Thyroid gland (tissue), 4 donors: ENCODE data around the gene CDYL. TPM values are rescaled to one million over a fixed set of nuclear protein-coding genes. Genes with fewer than 3 reads are reported as not detected.

Experiments used
- DNase-seq, 2 donors: peaks; one replicate each; pipeline ENCODE4 v3.0.0-alpha.2; 2019
- H3K27ac ChIP-seq, 3 donors: fragments of 200-600 bp; sonication (generic); 1 replicate in 2 of 3; 2 replicates in 1 of 3; pipeline ENCODE4 v1.5.1; 2016 to 2019; ENCODE audit warnings: mild to moderate bottlenecking in 1 of 3, moderate library complexity in 1 of 3
- H3K27me3 ChIP-seq: fragments of 200-600 bp; sonication (generic); one replicate; pipeline ENCODE4 v1.5.1; 2019
- H3K36me3 ChIP-seq, 2 donors: fragments of 200-600 bp; sonication (generic); one replicate each; pipeline ENCODE4 v1.5.1; 2016 to 2019
- H3K4me1 ChIP-seq, 2 donors: fragments of 200-600 bp; sonication (generic); one replicate each; pipeline ENCODE4 v1.5.1; 2017 to 2019
- H3K4me3 ChIP-seq, 3 donors: fragments of 200-600 bp; sonication (generic); replicated peaks in 1 of 3; 1 replicate in 2 of 3; 2 replicates in 1 of 3; pipeline ENCODE4 v1.5.1; 2016; ENCODE audit warnings: mild to moderate bottlenecking in 1 of 3
- H3K9me3 ChIP-seq: fragments of 200-600 bp; sonication (generic); one replicate; pipeline ENCODE4 v1.5.1; 2017
- POLR2A ChIP-seq, 2 donors: fragments of 450-650 bp; IDR thresholded peaks; one replicate each; pipeline ENCODE4 v1.6.1; 2017; ENCODE audit warnings: antibody characterized with exemption in 2 of 2, mild to moderate bottlenecking in 2 of 2, moderate library complexity in 1 of 2
- WGBS, 2 donors: methylation state at CpG; one replicate each; pipeline ENCODE4 v1.1.5; 2017; 5-methylcytosine and 5-hydroxymethylcytosine counted together
- intact Hi-C: fragments of 100-400 bp; cut with DNase I; formaldehyde crosslinking; loops from one replicate; pipeline ENCODE4 v1.15.1; 2023
- total RNA-seq, 4 donors: library from RNA; depleted of rRNA; stranded (reverse); fragments of >200 nt; gene quantifications; one replicate each; pipeline ENCODE4 v1.2.3, GENCODE V29; 2016
- TF ChIP-seq, protein P1 (sequence below), 6 experiments: fragments of 200-600 bp in 3 of 6; fragments of 450-650 bp in 3 of 6; sonication (generic) in 3 of 6; IDR thresholded peaks; one replicate each; pipeline ENCODE4 v1.5.1; 2016 to 2019; ENCODE audit warnings: antibody characterized with exemption in 6 of 6, mild to moderate bottlenecking in 2 of 6, inconsistent platforms in 1 of 6, moderate library complexity in 1 of 6

CDYL gene
- total RNA-seq, 4 donors from 2014 or later = 22.6 to 61.4 (median 43.7) TPM

- H3K9me3 ChIP-seq = no peaks in the 10 kb centered on the region
- intact Hi-C loops = no loop called here
- DNase-seq = no peak
- no peak overlapping the region for H3K27ac ChIP-seq
- peaks cover 0 to 4% of the 10 kb centered on the region in 2 donors for H3K4me1 ChIP-seq
- no peaks in the 10 kb centered on the region for H3K27me3 ChIP-seq
- no peak for TF ChIP-seq POLR2A (IDR thresholded peaks at IDR 0.05)
- H3K36me3 ChIP-seq = peaks cover 15 to 19% of the 10 kb centered on the region in 2 donors
- 96 to 98% methylated on average over 12 of the region's 12 CpGs for WGBS, 2 donors
- no peak overlapping the region for H3K4me3 ChIP-seq
Measured at GRCh38 chr6:4953440-4953839, 177.2 kb downstream of the CDYL start.

GRCh38 chr6:4956625-4957024, 180.4 kb downstream of the CDYL start:
- no peaks in the 10 kb centered on the region for H3K27me3 ChIP-seq
- WGBS, 2 donors = 85 to 89% methylated on average over 5 of the region's 5 CpGs

GRCh38 chr6:4957521-4958231, 181.5 kb downstream of the CDYL start:
- Histone ChIP-seq H3K9me3 (no peaks in the 10 kb centered on the region), H3K27ac (no peak overlapping the region), H3K4me1 (no peaks in the 10 kb centered on the region), H3K27me3 (no peaks in the 10 kb centered on the region), H3K36me3 (peaks cover 11 to 13% of the 10 kb centered on the region in 2 donors), H3K4me3 (no peak overlapping the region)
- TF ChIP-seq, protein P1, sequence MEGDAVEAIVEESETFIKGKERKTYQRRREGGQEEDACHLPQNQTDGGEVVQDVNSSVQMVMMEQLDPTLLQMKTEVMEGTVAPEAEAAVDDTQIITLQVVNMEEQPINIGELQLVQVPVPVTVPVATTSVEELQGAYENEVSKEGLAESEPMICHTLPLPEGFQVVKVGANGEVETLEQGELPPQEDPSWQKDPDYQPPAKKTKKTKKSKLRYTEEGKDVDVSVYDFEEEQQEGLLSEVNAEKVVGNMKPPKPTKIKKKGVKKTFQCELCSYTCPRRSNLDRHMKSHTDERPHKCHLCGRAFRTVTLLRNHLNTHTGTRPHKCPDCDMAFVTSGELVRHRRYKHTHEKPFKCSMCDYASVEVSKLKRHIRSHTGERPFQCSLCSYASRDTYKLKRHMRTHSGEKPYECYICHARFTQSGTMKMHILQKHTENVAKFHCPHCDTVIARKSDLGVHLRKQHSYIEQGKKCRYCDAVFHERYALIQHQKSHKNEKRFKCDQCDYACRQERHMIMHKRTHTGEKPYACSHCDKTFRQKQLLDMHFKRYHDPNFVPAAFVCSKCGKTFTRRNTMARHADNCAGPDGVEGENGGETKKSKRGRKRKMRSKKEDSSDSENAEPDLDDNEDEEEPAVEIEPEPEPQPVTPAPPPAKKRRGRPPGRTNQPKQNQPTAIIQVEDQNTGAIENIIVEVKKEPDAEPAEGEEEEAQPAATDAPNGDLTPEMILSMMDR (IDR thresholded peaks at IDR 0.05) = peak in 1 of 6 experiments; percentile 11
- TF ChIP-seq POLR2A (IDR thresholded peaks at IDR 0.05) = no peak
- 62% methylated on average over 8 to 9 of the region's 9 CpGs for WGBS, 2 donors
- no peak for DNase-seq
- intact Hi-C loops = no loop called here

More at GRCh38 chr6:4956625-4957024, 180.4 kb downstream of the CDYL start:
- no peak overlapping the region for H3K27ac ChIP-seq
- no peak overlapping the region for H3K4me3 ChIP-seq
- no peaks in the 10 kb centered on the region for H3K9me3 ChIP-seq
- TF ChIP-seq, protein P1 (IDR thresholded peaks at IDR 0.05) = no peak
- TF ChIP-seq POLR2A (IDR thresholded peaks at IDR 0.05) = no peak
- H3K36me3 ChIP-seq = peaks cover 11 to 19% of the 10 kb centered on the region in 2 donors
- no peaks in the 10 kb centered on the region for H3K4me1 ChIP-seq
- intact Hi-C loops = no loop called here
- DNase-seq = no peak

DNA sequence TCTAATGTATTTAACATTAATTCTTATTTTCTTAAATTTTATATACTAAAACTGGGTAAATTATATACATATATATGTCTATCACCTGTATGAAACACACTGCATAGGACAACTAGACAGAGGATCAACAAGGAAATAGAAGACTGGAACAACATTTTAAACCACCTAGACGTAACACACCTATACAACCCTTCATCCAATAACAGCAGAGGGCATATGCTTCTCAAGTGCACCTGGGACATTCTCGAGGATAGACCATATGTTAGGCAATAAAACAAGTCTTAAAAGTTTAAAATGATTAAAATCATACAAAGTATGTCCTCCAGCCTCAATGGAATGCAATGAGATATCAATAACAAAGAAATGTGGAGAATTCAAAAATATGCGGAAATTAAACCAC, 182.4 kb downstream of the CDYL start:
- H3K4me3 ChIP-seq = no peak overlapping the region
- TF ChIP-seq, protein P1 (IDR thresholded peaks at IDR 0.05) = no peak
- TF ChIP-seq POLR2A (IDR thresholded peaks at IDR 0.05) = no peak
- no peak overlapping the region for H3K27ac ChIP-seq
- H3K36me3 ChIP-seq = peaks cover 6 to 8% of the 10 kb centered on the region in 2 donors
- 91 to 94% methylated on average over 3 of the region's 3 CpGs for WGBS, 2 donors
- no peaks in the 10 kb centered on the region for H3K9me3 ChIP-seq
- DNase-seq = no peak
- intact Hi-C loops = no loop called here
- H3K4me1 ChIP-seq = no peaks in the 10 kb centered on the region
- H3K27me3 ChIP-seq = no peaks in the 10 kb centered on the region

GRCh38 chr6:4961322-4962168, 185.3 kb downstream of the CDYL start:
- Histone ChIP-seq H3K27me3 (no peaks in the 10 kb centered on the region), H3K27ac (no peak overlapping the region), H3K4me1 (no peaks in the 10 kb centered on the region), H3K4me3 (no peak overlapping the region), H3K36me3 (no peaks in the 10 kb centered on the region), H3K9me3 (no peaks in the 10 kb centered on the region)
- intact Hi-C loops = no loop called here
- WGBS, 2 donors = 79 to 95% methylated on average over 8 to 10 of the region's 10 CpGs
- no peak for DNase-seq
- no peak for TF ChIP-seq POLR2A (IDR thresholded peaks at IDR 0.05)
- TF ChIP-seq, protein P1 (IDR thresholded peaks at IDR 0.05) = no peak
